Measurements from ENCODE around the gene GRID2.

GRID2 gene

GRCh38 chr4:93814141-93814540 is 1510.4 kb downstream of the GRID2 start:
- no peak for DNase-seq (ENCODE audit: low spot score)

- no peak for DNase-seq (ENCODE audit: low spot score)
These were observed 1511.0 kb downstream of the GRID2 start for GRCh38 chr4:93814722-93815121.
